ENCODE results near the gene SVIL. TPM values are rescaled to one million over a fixed set of nuclear protein-coding genes. Genes with fewer than 3 reads are reported as not detected.

SVIL gene
- total and polyA plus RNA-seq, 2 of the 13 experiments (the other 11 are each of a cell fraction or from before 2014, with no cell fraction given): 3.9 to 12.1 TPM

DNA sequence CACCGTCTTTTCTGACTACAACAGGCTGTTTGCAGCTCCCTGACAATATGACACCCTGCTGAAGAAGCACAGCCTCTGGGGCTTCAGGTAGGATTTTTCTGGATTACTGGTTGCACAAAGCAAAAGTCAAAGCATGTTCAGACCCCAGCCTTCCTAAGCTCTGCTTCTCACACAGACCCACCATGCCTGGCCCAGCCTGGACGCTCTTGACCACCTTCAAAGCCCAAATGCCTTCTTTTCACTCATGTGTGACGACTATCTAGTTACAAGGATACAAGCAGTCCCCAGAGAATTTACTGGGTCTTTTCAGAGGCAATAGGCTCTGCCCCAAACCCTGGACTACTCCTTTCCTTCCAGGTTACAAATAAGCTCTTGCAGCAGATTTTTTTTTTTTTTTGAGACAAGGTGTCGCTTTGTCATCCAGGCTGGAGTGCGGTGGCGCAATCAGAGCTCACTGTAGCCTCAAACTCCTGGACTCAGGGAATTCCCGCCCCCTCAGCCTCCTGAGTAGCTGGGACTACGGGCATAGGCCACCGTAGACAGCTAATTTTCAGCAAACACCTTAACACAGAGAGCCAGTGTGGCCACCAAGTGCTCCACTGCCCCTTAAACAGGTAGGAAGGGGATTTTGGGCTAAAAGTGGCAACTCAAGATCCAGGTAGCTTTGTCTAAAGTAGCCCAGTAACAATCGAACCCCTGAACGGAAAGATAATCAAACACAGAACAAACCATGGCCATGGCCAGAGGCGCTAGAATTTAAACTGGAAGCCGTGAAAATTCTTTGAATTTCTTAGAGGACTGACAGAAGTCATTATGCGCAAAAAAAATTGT lies 16.2 kb downstream of the SVIL start (continued):
- TF ChIP-seq PAXIP1 (CRISPR knock-in tag; conservative IDR thresholded peaks at IDR 0.05): peak; percentile 55
- TF ChIP-seq ZNF703 (CRISPR knock-in tag; IDR thresholded peaks at IDR 0.05; ENCODE audit: borderline replicate concordance): no peak
- no peak for TF ChIP-seq ZNF598 (CRISPR knock-in tag; IDR thresholded peaks at IDR 0.05; ENCODE audit: borderline replicate concordance)
- no peak for TF ChIP-seq ZBTB42 (CRISPR knock-in tag; IDR thresholded peaks at IDR 0.05)
- TF ChIP-seq RBM39 (IDR thresholded peaks at IDR 0.05; ENCODE audit: low read depth, low read length, poor library complexity, severe bottlenecking): no peak
- TF ChIP-seq DMAP1 (CRISPR knock-in tag; IDR thresholded peaks at IDR 0.05): no peak
- no peak for TF ChIP-seq MTF2 (CRISPR knock-in tag; IDR thresholded peaks at IDR 0.05; ENCODE audit: borderline replicate concordance)
- TF ChIP-seq ZNF251 (CRISPR knock-in tag; IDR thresholded peaks at IDR 0.05): no peak
- no peak for TF ChIP-seq SCMH1 (CRISPR knock-in tag; IDR thresholded peaks at IDR 0.05; ENCODE audit: borderline replicate concordance)
- no peak for TF ChIP-seq CBFB (CRISPR knock-in tag; IDR thresholded peaks at IDR 0.05)
- no peak for TF ChIP-seq KDM3A (CRISPR knock-in tag; IDR thresholded peaks at IDR 0.05; ENCODE audit: low read depth)
- no peak for TF ChIP-seq ZNF280B (CRISPR knock-in tag; IDR thresholded peaks at IDR 0.05; ENCODE audit: borderline replicate concordance)
- TF ChIP-seq NCOR1 (IDR thresholded peaks at IDR 0.05; ENCODE audit: borderline replicate concordance, low read length): no peak
- TF ChIP-seq, protein P1, sequence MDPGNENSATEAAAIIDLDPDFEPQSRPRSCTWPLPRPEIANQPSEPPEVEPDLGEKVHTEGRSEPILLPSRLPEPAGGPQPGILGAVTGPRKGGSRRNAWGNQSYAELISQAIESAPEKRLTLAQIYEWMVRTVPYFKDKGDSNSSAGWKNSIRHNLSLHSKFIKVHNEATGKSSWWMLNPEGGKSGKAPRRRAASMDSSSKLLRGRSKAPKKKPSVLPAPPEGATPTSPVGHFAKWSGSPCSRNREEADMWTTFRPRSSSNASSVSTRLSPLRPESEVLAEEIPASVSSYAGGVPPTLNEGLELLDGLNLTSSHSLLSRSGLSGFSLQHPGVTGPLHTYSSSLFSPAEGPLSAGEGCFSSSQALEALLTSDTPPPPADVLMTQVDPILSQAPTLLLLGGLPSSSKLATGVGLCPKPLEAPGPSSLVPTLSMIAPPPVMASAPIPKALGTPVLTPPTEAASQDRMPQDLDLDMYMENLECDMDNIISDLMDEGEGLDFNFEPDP (CRISPR knock-in tag; conservative IDR thresholded peaks at IDR 0.05): no peak
- TF ChIP-seq, protein P2, sequence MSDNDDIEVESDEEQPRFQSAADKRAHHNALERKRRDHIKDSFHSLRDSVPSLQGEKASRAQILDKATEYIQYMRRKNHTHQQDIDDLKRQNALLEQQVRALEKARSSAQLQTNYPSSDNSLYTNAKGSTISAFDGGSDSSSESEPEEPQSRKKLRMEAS (IDR thresholded peaks at IDR 0.05): 0 out of 2 replicates have a peak, but pooled peaks have one; percentile 13
- no peak for TF ChIP-seq ARID2 (CRISPR knock-in tag; IDR thresholded peaks at IDR 0.05; ENCODE audit: borderline replicate concordance)
- TF ChIP-seq, protein P3, sequence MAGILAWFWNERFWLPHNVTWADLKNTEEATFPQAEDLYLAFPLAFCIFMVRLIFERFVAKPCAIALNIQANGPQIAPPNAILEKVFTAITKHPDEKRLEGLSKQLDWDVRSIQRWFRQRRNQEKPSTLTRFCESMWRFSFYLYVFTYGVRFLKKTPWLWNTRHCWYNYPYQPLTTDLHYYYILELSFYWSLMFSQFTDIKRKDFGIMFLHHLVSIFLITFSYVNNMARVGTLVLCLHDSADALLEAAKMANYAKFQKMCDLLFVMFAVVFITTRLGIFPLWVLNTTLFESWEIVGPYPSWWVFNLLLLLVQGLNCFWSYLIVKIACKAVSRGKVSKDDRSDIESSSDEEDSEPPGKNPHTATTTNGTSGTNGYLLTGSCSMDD (CRISPR knock-in tag; IDR thresholded peaks at IDR 0.05): no peak
- TF ChIP-seq HNF4G (IDR thresholded peaks at IDR 0.05; ENCODE audit: borderline replicate concordance, low read depth, low read length): peak; percentile 31; the same call in 1 of the 2 replicates
- TF ChIP-seq HNF4G (CRISPR knock-in tag; IDR thresholded peaks at IDR 0.05; ENCODE audit: borderline replicate concordance, low read depth): no peak
- TF ChIP-seq BRF2 (CRISPR knock-in tag; IDR thresholded peaks at IDR 0.05): no peak
